ENCODE data around the gene SGSH. TPM values are rescaled to one million over a fixed set of nuclear protein-coding genes. Genes with fewer than 3 reads are reported as not detected.

Gene SGSH
- total and polyA plus RNA-seq, 2 experiments from 2014 or later, result 21.2 to 63.5 TPM

GRCh38 chr17:80213643-80213975 is 6.5 kb downstream of the SGSH start:
- no peak for DNase-seq
- Histone ChIP-seq H3K27me3 (replicated peaks; ENCODE audit: insufficient read depth) (no peaks in the 10 kb centered on the region), H3K4me3 (no peak overlapping the region), H3K36me3 (ENCODE audit: low read depth) (no peaks in the 10 kb centered on the region; the same call in 1 of the 2 replicates), H3K9me2 (ENCODE audit: insufficient read depth) (no peaks in the 10 kb centered on the region), H3K9me3 (ENCODE audit: low read depth) (no peaks in the 10 kb centered on the region), H3K4me1 (ENCODE audit: insufficient read depth) (no peaks in the 10 kb centered on the region), H3K27ac (no peak overlapping the region), H3K4me2 (ENCODE audit: unreplicated experiment) (no peak overlapping the region), H4K20me1 (ENCODE audit: insufficient read depth) (no peaks in the 10 kb centered on the region), H3K9ac (no peak overlapping the region), H3K79me2 (ENCODE audit: insufficient read depth) (peaks cover 10% of the 10 kb centered on the region), H2AFZ (no peak overlapping the region), H3F3A (ENCODE audit: insufficient read depth) (no peaks in the 10 kb centered on the region)
- 93 to 96% methylated on average over 14 to 17 of the region's 17 CpGs for WGBS, 2 experiments (ENCODE audit: low coverage in 1 of 2, low lambda C conversion rate in 2 of 2, missing lambda C conversion rate in 2 of 2)
- no peak for TF ChIP-seq EZH2 (IDR thresholded peaks at IDR 0.05; ENCODE audit: insufficient read depth, poor library complexity, severe bottlenecking)
- TF ChIP-seq EZH2phosphoT487 (IDR thresholded peaks at IDR 0.05; ENCODE audit: insufficient read depth, low read depth), result no peak
- in situ Hi-C loops (cut with MboI), result no loop called here

DNA sequence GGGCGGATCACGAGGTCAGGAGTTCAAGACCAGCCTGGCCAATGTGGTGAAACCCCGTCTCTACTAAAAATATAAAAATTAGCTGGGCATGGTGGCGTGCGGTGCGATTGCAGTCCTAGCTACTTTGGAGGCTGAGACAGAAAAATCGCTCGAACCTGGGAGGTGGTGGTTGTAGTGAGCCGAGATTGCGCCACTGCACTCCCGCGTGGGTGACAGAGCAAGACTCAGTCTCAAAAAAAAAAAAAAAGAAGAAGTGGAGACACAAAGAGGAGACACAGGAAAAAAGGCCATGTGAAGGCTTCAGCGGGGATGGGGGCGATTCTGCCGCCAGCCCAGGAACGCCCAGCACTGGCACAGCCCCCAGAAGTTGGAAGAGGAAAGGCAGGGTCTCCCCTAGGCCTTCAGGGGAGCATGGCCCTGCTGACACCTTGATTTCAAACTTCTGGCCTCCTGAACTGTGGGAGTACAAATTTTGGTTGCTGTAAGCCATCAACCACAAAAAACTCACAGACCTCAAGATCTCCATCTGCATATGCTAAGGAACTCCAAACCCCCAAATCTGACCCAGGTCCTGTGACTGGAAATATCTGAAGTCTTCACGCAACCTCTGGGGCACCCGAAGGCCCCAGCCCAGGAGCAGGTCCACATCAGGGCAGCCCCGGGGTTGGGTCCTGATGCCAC is 7.0 kb downstream of the SGSH start:
- no peaks in the 10 kb centered on the region for H3K9me3 ChIP-seq (ENCODE audit: low read depth)
- H3K79me2 ChIP-seq (ENCODE audit: insufficient read depth), result 0 out of 2 replicates have a peak, but pooled peaks cover 5% of the 10 kb centered on the region
- H3K9me2 ChIP-seq (ENCODE audit: insufficient read depth), result no peaks in the 10 kb centered on the region
- H3K36me3 ChIP-seq (ENCODE audit: low read depth), result no peaks in the 10 kb centered on the region; the same call in 1 of the 2 replicates
- in situ Hi-C loops (cut with MboI), result no loop called here
- H3K27ac ChIP-seq, result no peak overlapping the region
- H3F3A ChIP-seq (ENCODE audit: insufficient read depth), result no peaks in the 10 kb centered on the region
- H2AFZ ChIP-seq, result no peak overlapping the region
- H3K4me2 ChIP-seq (ENCODE audit: unreplicated experiment), result no peak overlapping the region
- TF ChIP-seq EZH2 (IDR thresholded peaks at IDR 0.05; ENCODE audit: insufficient read depth, poor library complexity, severe bottlenecking), result no peak
- TF ChIP-seq EZH2phosphoT487 (IDR thresholded peaks at IDR 0.05; ENCODE audit: insufficient read depth, low read depth), result no peak
- H4K20me1 ChIP-seq (ENCODE audit: insufficient read depth), result no peaks in the 10 kb centered on the region
- H3K4me1 ChIP-seq (ENCODE audit: insufficient read depth), result no peaks in the 10 kb centered on the region
- H3K27me3 ChIP-seq (replicated peaks; ENCODE audit: insufficient read depth), result no peaks in the 10 kb centered on the region
- WGBS, 2 experiments (ENCODE audit: low coverage in 1 of 2, low lambda C conversion rate in 2 of 2, missing lambda C conversion rate in 2 of 2), result 91 to 95% methylated on average over 19 of the region's 19 CpGs
- H3K9ac ChIP-seq, result no peak overlapping the region
- H3K4me3 ChIP-seq, result no peak overlapping the region
- no peak for DNase-seq

GRCh38 chr17:80212511-80212910 is 7.6 kb downstream of the SGSH start:
- Histone ChIP-seq H3K27me3 (replicated peaks; ENCODE audit: insufficient read depth) (no peaks in the 10 kb centered on the region), H3K9me3 (ENCODE audit: low read depth) (no peaks in the 10 kb centered on the region), H3K4me1 (ENCODE audit: insufficient read depth) (no peaks in the 10 kb centered on the region), H2AFZ (no peak overlapping the region), H3K36me3 (ENCODE audit: low read depth) (no peaks in the 10 kb centered on the region; the same call in 1 of the 2 replicates), H3K4me3 (no peak overlapping the region), H3F3A (ENCODE audit: insufficient read depth) (no peaks in the 10 kb centered on the region), H3K4me2 (ENCODE audit: unreplicated experiment) (no peak overlapping the region), H3K79me2 (ENCODE audit: insufficient read depth) (no peaks in the 10 kb centered on the region), H3K27ac (no peak overlapping the region), H4K20me1 (ENCODE audit: insufficient read depth) (no peaks in the 10 kb centered on the region), H3K9me2 (ENCODE audit: insufficient read depth) (no peaks in the 10 kb centered on the region), H3K9ac (no peak overlapping the region)
- 90 to 91% methylated on average over 8 to 12 of the region's 12 CpGs for WGBS, 2 experiments (ENCODE audit: low coverage in 1 of 2, low lambda C conversion rate in 2 of 2, missing lambda C conversion rate in 2 of 2)
- in situ Hi-C loops (cut with MboI), result no loop called here
- TF ChIP-seq EZH2phosphoT487 (IDR thresholded peaks at IDR 0.05; ENCODE audit: insufficient read depth, low read depth), result no peak
- no peak for TF ChIP-seq EZH2 (IDR thresholded peaks at IDR 0.05; ENCODE audit: insufficient read depth, poor library complexity, severe bottlenecking)
- DNase-seq, result no peak

DNA sequence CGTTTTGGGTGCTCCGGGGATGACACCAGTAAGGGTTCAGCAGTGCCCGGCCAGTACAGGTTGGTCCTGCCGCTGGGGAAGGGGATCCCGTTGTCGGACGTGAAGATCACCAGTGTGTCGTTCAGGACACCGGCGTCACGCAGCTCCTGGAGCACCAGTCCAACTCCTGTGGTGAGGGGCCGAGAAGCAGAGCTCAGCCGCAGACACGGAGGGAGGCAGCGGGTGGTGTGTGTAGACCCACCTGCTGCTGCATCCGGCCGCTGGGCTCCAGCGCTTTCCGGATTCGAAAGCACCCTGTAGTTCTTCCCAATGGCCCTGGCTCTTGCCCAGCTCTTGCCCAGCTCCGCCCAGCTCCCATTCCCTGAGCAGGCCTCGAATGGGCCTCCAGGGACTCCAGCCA is 8.0 kb downstream of the SGSH start:
- Histone ChIP-seq H2AFZ (no peak overlapping the region), H4K20me1 (ENCODE audit: insufficient read depth) (no peaks in the 10 kb centered on the region), H3K9me2 (ENCODE audit: insufficient read depth) (no peaks in the 10 kb centered on the region), H3K27ac (no peak overlapping the region), H3K9me3 (ENCODE audit: low read depth) (no peaks in the 10 kb centered on the region), H3F3A (ENCODE audit: insufficient read depth) (no peaks in the 10 kb centered on the region), H3K27me3 (replicated peaks; ENCODE audit: insufficient read depth) (no peaks in the 10 kb centered on the region), H3K36me3 (ENCODE audit: low read depth) (no peaks in the 10 kb centered on the region; the same call in 1 of the 2 replicates), H3K4me3 (no peak overlapping the region), H3K9ac (no peak overlapping the region), H3K79me2 (ENCODE audit: insufficient read depth) (no peaks in the 10 kb centered on the region), H3K4me1 (ENCODE audit: insufficient read depth) (no peaks in the 10 kb centered on the region), H3K4me2 (ENCODE audit: unreplicated experiment) (no peak overlapping the region)
- in situ Hi-C loops (cut with MboI), result no loop called here
- TF ChIP-seq EZH2phosphoT487 (IDR thresholded peaks at IDR 0.05; ENCODE audit: insufficient read depth, low read depth) (no peak), EZH2 (IDR thresholded peaks at IDR 0.05; ENCODE audit: insufficient read depth, poor library complexity, severe bottlenecking) (no peak)
- WGBS, 2 experiments (ENCODE audit: low coverage in 1 of 2, low lambda C conversion rate in 2 of 2, missing lambda C conversion rate in 2 of 2), result 92 to 93% methylated on average over 18 to 22 of the region's 22 CpGs
- DNase-seq, result no peak

All from GM23248 (cell line).